HG02973 (cell line): ENCODE results near the gene CMKLR1.

Source experiments
- ATAC-seq: cut with Tn5 transposase; IDR thresholded peaks from one replicate; pipeline ENCODE4 v1.9.1; 2021; ENCODE audit warnings: moderate library complexity; ENCODE audit not compliant: unreplicated experiment

Gene CMKLR1

GRCh38 chr12:108337235-108338223 lies 1.6 kb downstream of the CMKLR1 start:
- no peak for ATAC-seq

GRCh38 chr12:108335349-108336119 lies 3.6 kb downstream of the CMKLR1 start:
- peak; percentile 46 for ATAC-seq

DNA sequence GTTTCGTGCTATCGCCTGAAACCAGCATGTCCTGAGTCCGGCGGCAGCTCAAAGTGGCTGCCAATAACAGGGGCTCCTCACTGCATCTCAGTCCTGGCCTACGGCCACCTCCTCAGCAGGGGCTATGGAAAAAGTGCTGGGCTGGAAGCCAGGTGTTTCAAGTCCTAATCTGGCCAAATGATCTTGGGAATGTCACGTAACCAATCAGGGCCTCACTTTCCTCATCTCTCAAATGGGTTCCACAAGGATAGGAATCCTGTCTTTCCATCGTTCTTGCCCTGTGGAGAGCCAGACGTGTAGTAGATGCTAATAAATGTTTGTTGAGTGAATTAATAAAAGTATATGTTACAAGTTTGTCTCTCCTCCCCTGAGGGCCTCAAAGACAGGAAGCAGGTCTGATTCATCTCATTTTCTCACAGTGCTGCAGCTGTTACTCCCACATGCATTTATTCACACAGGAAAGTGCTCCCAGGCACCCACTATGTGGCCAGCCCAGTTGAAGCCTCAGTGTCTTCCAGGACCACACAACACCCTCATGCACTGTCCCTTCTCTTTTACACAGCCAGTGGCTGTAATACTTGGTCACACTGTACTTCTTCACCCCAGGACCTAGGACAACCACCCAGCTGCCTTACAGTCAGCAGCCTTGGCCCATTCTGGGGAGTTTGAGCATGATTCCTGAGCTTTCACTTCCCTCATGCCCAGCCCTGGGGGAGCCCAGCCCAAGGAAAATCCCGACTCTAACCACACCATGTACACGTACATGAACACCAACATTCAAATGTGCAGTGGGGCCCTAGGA lies 5.0 kb downstream of the CMKLR1 start:
- ATAC-seq, result peak; percentile 48

GRCh38 chr12:108332791-108333382 lies 6.2 kb downstream of the CMKLR1 start:
- ATAC-seq, result no peak

DNA sequence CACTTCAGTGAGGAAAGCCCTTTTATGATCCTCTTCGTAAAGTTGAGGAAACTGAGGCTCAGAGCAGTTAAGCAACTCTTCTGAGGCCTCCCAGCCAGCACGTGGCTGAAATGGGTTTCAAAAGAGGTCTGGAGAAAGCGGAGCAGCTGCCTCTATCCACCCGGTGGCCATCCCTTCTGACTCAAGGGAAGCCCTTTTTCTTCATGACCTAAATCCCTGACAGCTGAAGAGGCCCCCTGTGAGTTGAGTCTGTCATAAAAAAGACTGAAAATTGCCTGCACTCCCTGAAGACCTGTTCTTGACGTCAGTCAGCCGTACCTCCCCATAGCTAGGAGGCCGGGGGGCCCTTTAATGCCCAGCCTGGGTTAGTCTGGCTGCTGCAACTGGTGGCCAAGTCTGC lies 10.7 kb downstream of the CMKLR1 start:
- ATAC-seq, result no peak

DNA sequence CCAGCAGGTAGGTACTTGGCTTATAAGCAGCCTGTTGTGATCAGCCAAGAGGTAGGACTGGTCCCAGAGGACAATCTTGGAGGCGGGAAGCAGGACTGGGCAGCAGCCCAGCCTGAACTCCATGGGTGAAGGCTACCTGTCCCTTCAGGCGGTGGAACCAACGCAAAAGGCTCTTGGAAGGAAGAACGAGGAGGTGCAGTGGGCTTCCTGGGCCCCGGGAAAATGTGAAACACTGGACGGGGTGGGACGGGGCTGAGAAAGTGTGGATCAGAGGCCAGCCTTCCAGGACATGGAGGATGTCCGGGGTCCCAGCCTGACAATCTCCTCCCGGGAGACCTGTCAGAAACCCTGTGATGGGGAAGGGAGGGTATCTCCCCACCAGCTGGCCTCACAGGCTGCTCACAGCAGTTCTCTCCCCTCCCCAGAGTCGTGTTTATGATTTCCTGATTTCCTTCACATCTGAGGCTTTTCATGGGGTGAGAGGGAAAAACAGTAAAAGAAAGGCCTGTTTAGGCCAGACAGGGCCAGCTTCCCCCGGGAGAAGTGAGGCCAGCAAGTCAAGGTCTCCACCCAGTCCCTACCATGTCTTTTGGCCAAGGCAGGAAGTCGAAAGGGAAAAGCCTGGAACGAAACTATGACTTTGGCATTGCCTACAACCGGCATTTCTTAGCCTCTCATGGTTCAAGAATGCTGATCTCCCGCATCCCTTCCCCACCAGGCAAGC lies 11.3 kb downstream of the CMKLR1 start:
- no peak for ATAC-seq

GRCh38 chr12:108326254-108326750 lies 12.8 kb downstream of the CMKLR1 start:
- no peak for ATAC-seq

GRCh38 chr12:108325549-108325948 lies 13.6 kb downstream of the CMKLR1 start:
- ATAC-seq, result no peak

- no peak for ATAC-seq
Measured at GRCh38 chr12:108325018-108325358, 14.1 kb downstream of the CMKLR1 start.

GRCh38 chr12:108324351-108325017 lies 14.6 kb downstream of the CMKLR1 start:
- ATAC-seq, result no peak

- ATAC-seq, result no peak
Measured at GRCh38 chr12:108323581-108323980, 15.5 kb downstream of the CMKLR1 start.

- no peak for ATAC-seq
Measured at GRCh38 chr12:108322998-108323397, 16.1 kb downstream of the CMKLR1 start.

GRCh38 chr12:108321688-108322087 lies 17.4 kb downstream of the CMKLR1 start:
- no peak for ATAC-seq

- peak; percentile 47 for ATAC-seq
Measured at GRCh38 chr12:108320507-108321293, 18.4 kb downstream of the CMKLR1 start.

GRCh38 chr12:108319277-108320234 lies 19.6 kb downstream of the CMKLR1 start:
- ATAC-seq, result no peak

DNA sequence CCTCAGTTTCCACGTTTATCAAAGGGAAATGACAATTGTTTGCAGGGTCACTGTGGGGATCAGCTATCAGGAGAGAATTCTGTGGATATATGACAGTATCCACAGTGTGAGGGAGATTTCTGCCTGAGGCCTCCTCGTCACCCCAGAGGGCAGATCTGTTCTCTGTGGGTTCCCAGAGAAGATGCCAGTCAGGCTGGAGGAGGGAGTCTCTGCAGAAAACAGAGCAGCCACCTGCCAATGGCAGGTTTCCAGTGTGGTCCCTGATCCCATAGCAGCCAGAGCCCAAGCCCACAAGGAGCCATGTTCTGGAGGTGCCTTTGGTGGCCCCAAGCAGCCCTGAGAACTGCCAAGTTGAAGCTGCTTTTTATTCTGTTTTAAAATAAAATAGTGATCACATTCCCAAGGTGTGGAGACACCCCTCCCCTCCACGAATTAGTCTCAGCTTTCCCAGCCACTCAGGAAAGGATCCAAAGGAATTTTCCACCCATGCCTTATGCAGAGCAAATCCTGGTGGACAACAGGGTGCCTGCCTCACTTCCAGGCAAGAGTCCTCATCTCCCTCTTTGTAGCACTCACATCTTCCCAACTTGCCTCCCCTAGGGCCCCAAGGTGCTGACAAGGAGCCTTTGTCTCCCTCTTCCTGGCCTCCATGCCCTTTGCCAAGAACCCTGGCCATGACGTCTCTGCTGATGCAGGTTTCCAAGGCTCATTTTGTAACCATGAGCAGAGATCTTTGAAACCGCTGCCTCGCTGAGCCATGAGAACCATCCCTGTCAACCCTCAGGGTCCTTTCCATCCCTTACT lies 20.4 kb downstream of the CMKLR1 start:
- ATAC-seq, result no peak
